Caco-2 (cell line): ENCODE data around the gene LARP1. TPM values are rescaled to one million over a fixed set of nuclear protein-coding genes. Genes with fewer than 3 reads are reported as not detected.

ENCODE experiments used
- BruUV-seq: library from RNA; stranded (reverse); fragments of 400-500 nt; replicated peaks from 2 replicates; lab custom pipeline; 2021; lab: Mats Ljungman, UMichigan
- CTCF ChIA-PET: fragments of 300-600 bp; sonication (Branson Sonifier 250); formaldehyde crosslinking; loops from one replicate; lab custom pipeline; 2022; ENCODE audit warnings: antibody characterized with exemption; lab: Charles Lee
- POLR2A ChIA-PET: fragments of 300-600 bp; sonication (Branson Sonifier 250); formaldehyde crosslinking; loops from one replicate; lab custom pipeline; 2022; ENCODE audit warnings: antibody characterized with exemption; lab: Charles Lee
- DNase-seq, 2 experiments: peaks; one replicate each; pipeline versions ENCODE4 v3.0.0 to v3.0.0-alpha.2; 2020 to 2022
- H3K27me3 ChIP-seq: replicated peaks from 2 replicates; pipeline ENCODE4 v1.6.0; 2011; ENCODE audit warnings: low read length; ENCODE audit not compliant: control insufficient read depth, insufficient read depth
- H3K36me3 ChIP-seq: 2 replicates; pipeline ENCODE4 v1.5.1; 2011; ENCODE audit warnings: low read length; ENCODE audit not compliant: control insufficient read depth, insufficient read depth
- H3K4me1 ChIP-seq: fragments of 250-450 bp; sonication (Bioruptor Pico); 2 replicates; pipeline ENCODE4 v1.5.1; 2020; ENCODE audit warnings: mild to moderate bottlenecking
- H3K4me3 ChIP-seq: 2 replicates; pipeline ENCODE4 v1.5.1; 2011; ENCODE audit warnings: low read depth, mild to moderate bottlenecking, control low read depth, low read length
- H3K9me3 ChIP-seq: fragments of 250-450 bp; sonication (Bioruptor Pico); 2 replicates; pipeline ENCODE4 v1.5.1; 2020; ENCODE audit warnings: mild to moderate bottlenecking, moderate library complexity
- H3K27ac Mint-ChIP-seq: one replicate; pipeline ENCODE4 v1.8.0; 2022; ENCODE audit warnings: mixed read lengths; ENCODE audit not compliant: unreplicated experiment
- H3K27me3 Mint-ChIP-seq: one replicate; pipeline ENCODE4 v1.8.0; 2022; ENCODE audit warnings: mixed read lengths; ENCODE audit not compliant: insufficient read depth, unreplicated experiment
- H3K36me3 Mint-ChIP-seq: one replicate; pipeline ENCODE4 v1.8.0; 2022; ENCODE audit warnings: mild to moderate bottlenecking, mixed read lengths; ENCODE audit not compliant: insufficient read depth, unreplicated experiment
- H3K4me1 Mint-ChIP-seq: one replicate; pipeline ENCODE4 v1.8.0; 2022; ENCODE audit warnings: low read depth, mixed read lengths; ENCODE audit not compliant: unreplicated experiment
- H3K4me3 Mint-ChIP-seq: one replicate; pipeline ENCODE4 v1.8.0; 2022; ENCODE audit warnings: mild to moderate bottlenecking, moderate library complexity, mixed read lengths; ENCODE audit not compliant: unreplicated experiment
- H3K9me3 Mint-ChIP-seq: one replicate; pipeline ENCODE4 v1.8.0; 2022; ENCODE audit warnings: mixed read lengths; ENCODE audit not compliant: unreplicated experiment
- CTCF ChIP-seq, 2 experiments: fragments of 200-600 bp in 1 of 2; IDR thresholded peaks; 1 replicate in 1 of 2; 2 replicates in 1 of 2; pipeline versions ENCODE4 v1.5.1 to v1.8.0; 2011 to 2022; ENCODE audit warnings: antibody characterized with exemption in 1 of 2, control low read depth in 1 of 2, inconsistent platforms in 1 of 2, low read depth in 1 of 2, low read length in 1 of 2, mild to moderate bottlenecking in 1 of 2, moderate library complexity in 1 of 2; ENCODE audit not compliant: insufficient read depth in 1 of 2, severe bottlenecking in 1 of 2, unreplicated experiment in 1 of 2
- intact Hi-C: fragments of 100-400 bp; cut with micrococcal nuclease; formaldehyde crosslinking; loops from one replicate; pipeline ENCODE4 v1.10.0; 2022; ENCODE audit not compliant: unreplicated experiment
- total RNA-seq: library from RNA; stranded (reverse); gene quantifications from 2 replicates; pipeline ENCODE4 v1.2.3, GENCODE V29; 2022

LARP1 gene
- total RNA-seq, 1 experiment from 2014 or later = 372 TPM

- no peak overlapping the region for H3K27ac Mint-ChIP-seq
- Histone ChIP-seq H3K27me3 (no peaks in the 10 kb centered on the region), H3K4me3 (no peak overlapping the region), H3K4me1 (peaks cover 8% of the 10 kb centered on the region), H3K36me3 (no peaks in the 10 kb centered on the region), H3K9me3 (no peaks in the 10 kb centered on the region)
- no peaks in the 10 kb centered on the region for H3K36me3 Mint-ChIP-seq
- DNase-seq = no peak
- no peaks in the 10 kb centered on the region for H3K4me1 Mint-ChIP-seq
- no peak for TF ChIP-seq CTCF (IDR thresholded peaks at IDR 0.05; ENCODE audit: insufficient read depth in 1 of 2, low read depth in 1 of 2, low read length in 1 of 2, severe bottlenecking in 1 of 2, unreplicated experiment in 1 of 2)
- intact Hi-C loops = no loop called here
- no peaks in the 10 kb centered on the region for H3K27me3 Mint-ChIP-seq
- no peaks in the 10 kb centered on the region for H3K9me3 Mint-ChIP-seq
- no peak overlapping the region for H3K4me3 Mint-ChIP-seq
- no TSS peak for BruUV-seq
- POLR2A ChIA-PET = no interaction called here
- CTCF ChIA-PET = no interaction called here
Measured at GRCh38 chr5:154849264-154849785, 94.1 kb downstream of the LARP1 start.

- no peak for TF ChIP-seq CTCF (IDR thresholded peaks at IDR 0.05; ENCODE audit: insufficient read depth in 1 of 2, low read depth in 1 of 2, low read length in 1 of 2, severe bottlenecking in 1 of 2, unreplicated experiment in 1 of 2)
- ChIA-PET POLR2A (no interaction called here), CTCF (no interaction called here)
- Mint-ChIP-seq H3K4me3 (no peak overlapping the region), H3K36me3 (no peaks in the 10 kb centered on the region), H3K9me3 (no peaks in the 10 kb centered on the region), H3K27me3 (no peaks in the 10 kb centered on the region), H3K27ac (no peak overlapping the region), H3K4me1 (no peaks in the 10 kb centered on the region)
- no peaks in the 10 kb centered on the region for H3K27me3 ChIP-seq
- H3K4me1 ChIP-seq = peaks cover 3% of the 10 kb centered on the region
- H3K4me3 ChIP-seq = no peak overlapping the region
- DNase-seq = no peak
- no TSS peak for BruUV-seq
- H3K9me3 ChIP-seq = no peaks in the 10 kb centered on the region
- intact Hi-C loops = no loop called here
- no peaks in the 10 kb centered on the region for H3K36me3 ChIP-seq
Measured at GRCh38 chr5:154849791-154850201, 94.6 kb downstream of the LARP1 start.

DNA sequence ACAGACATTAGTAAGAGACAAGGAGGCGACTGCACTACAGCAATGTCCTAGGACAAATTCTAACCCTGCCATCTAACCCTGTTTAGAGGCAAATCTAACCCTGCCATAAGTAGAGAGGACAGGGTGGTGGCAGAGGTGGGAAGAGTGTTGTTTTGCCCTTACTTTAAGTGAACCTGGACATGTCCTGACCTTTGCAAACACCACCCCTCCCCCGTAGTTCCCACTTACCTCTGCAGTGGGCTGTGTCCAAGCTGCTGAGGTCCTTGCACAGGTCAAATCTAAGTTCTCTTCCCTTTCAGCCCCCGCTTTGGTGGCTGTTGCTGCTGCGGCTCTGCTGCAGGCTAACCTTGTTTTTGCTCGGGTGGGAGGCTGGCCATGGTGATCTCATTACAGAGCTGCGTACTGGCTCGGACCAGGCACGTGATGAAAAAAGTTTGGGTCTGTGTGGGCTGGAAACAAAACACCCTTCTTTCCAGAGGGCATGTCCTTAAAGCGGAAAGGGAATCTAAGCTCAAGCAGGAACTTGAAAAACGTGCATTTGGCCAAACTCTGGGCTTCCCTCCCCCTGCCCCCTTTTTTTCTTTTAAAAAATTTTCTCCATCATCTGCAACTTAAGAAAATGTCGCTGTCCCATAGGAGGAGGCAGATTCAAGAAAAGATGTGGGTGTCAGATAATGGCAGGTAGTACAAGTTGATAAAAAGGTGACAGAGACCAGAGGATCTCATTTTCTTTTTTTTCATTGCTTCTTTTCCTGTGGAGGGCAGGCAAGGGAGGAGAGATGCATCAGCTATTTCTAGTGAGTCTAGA lies 95.3 kb downstream of the LARP1 start, which contains the start of gene FAXDC2:
Gene FAXDC2, minus strand, starts transcription at position 349 of the 808 bp plus-strand sequence. CDS start 12,425 bp downstream, outside the sequence.
- Mint-ChIP-seq H3K9me3 (no peaks in the 10 kb centered on the region), H3K4me3 (no peak within 1 kb of the TSS), H3K36me3 (no peaks in the 10 kb centered on the region), H3K27me3 (no peaks in the 10 kb centered on the region), H3K27ac (no peak within 1 kb of the TSS), H3K4me1 (no peaks in the 10 kb centered on the region)
- ChIA-PET POLR2A (no interaction called here), CTCF (no interaction called here)
- DNase-seq = no peak
- no TSS peak for BruUV-seq
- no peak for TF ChIP-seq CTCF (IDR thresholded peaks at IDR 0.05; ENCODE audit: insufficient read depth in 1 of 2, low read depth in 1 of 2, low read length in 1 of 2, severe bottlenecking in 1 of 2, unreplicated experiment in 1 of 2)
- H3K4me1 ChIP-seq = no peaks in the 10 kb centered on the region
- no peaks in the 10 kb centered on the region for H3K9me3 ChIP-seq
- no peaks in the 10 kb centered on the region for H3K36me3 ChIP-seq
- H3K4me3 ChIP-seq = no peak within 1 kb of the TSS
- no peaks in the 10 kb centered on the region for H3K27me3 ChIP-seq
- intact Hi-C loops = no loop called here
